ENCODE measurements around the gene KCNK15. TPM values are rescaled to one million over a fixed set of nuclear protein-coding genes. Genes with fewer than 3 reads are reported as not detected.

The KCNK15 gene
- total and polyA plus RNA-seq, 4 experiments from 2014 or later = not detected

GRCh38 chr20:44730441-44730840, 15.2 kb upstream of the KCNK15 start:
- intact Hi-C loops (cut with micrococcal nuclease) = no loop called here
- Histone ChIP-seq H3K36me3 (ENCODE audit: insufficient read depth, low read length) (no peaks in the 10 kb centered on the region), H3K27me3 (ENCODE audit: insufficient read depth, low read length) (no peaks in the 10 kb centered on the region), H3K27ac (ENCODE audit: low read depth, low read length) (no peak overlapping the region), H3K4me1 (ENCODE audit: insufficient read depth, low read length) (no peaks in the 10 kb centered on the region), H3K9me3 (ENCODE audit: control insufficient read depth in 1 of 2, low read length in 2 of 2) (no peaks in the 10 kb centered on the region), H3K4me3 (ENCODE audit: low read length in 2 of 2) (no peak overlapping the region)
- no peak for DNase-seq
- no peak overlapping the region for H3K4me3 Mint-ChIP-seq
- H3K27ac Mint-ChIP-seq = peak overlapping the region in 1 of 7 donors; percentile 44
- ChIA-PET CTCF (ENCODE audit: partially characterized antibody) (interaction anchor here (1.5 kb wide), 1 partner anchor 17 kb away, joined by 4 read pairs; no protein-coding TSS in a partner anchor), POLR2A (ENCODE audit: partially characterized antibody) (no interaction called here)
- no peaks in the 10 kb centered on the region for H3K27me3 Mint-ChIP-seq
- peaks cover 0 to 2% (median 0%) of the 10 kb centered on the region in 8 donors for H3K9me3 Mint-ChIP-seq
- peaks cover 0 to 6% (median 4%) of the 10 kb centered on the region in 4 donors for H3K4me1 Mint-ChIP-seq
- no peaks in the 10 kb centered on the region for H3K36me3 Mint-ChIP-seq

- Mint-ChIP-seq H3K36me3 (no peaks in the 10 kb centered on the region), H3K27ac (no peak overlapping the region), H3K27me3 (no peaks in the 10 kb centered on the region), H3K9me3 (peaks cover 0 to 2% (median 0%) of the 10 kb centered on the region in 8 donors), H3K4me3 (no peak overlapping the region), H3K4me1 (peaks cover 5 to 13% (median 11%) of the 10 kb centered on the region in 4 donors)
- H3K27me3 ChIP-seq (ENCODE audit: insufficient read depth, low read length) = no peaks in the 10 kb centered on the region
- H3K36me3 ChIP-seq (ENCODE audit: insufficient read depth, low read length) = no peaks in the 10 kb centered on the region
- no peak overlapping the region for H3K4me3 ChIP-seq (ENCODE audit: low read length in 2 of 2)
- no peak overlapping the region for H3K27ac ChIP-seq (ENCODE audit: low read depth, low read length)
- intact Hi-C loops (cut with micrococcal nuclease) = no loop called here
- ChIA-PET POLR2A (ENCODE audit: partially characterized antibody) (no interaction called here), CTCF (ENCODE audit: partially characterized antibody) (interaction anchor here (0.6 to 1.9 kb wide), 5 partner anchors 10 to 1048 kb away, joined by 3 to 5 read pairs (median 4); no protein-coding TSS in a partner anchor)
- H3K4me1 ChIP-seq (ENCODE audit: insufficient read depth, low read length) = no peaks in the 10 kb centered on the region
- no peak for DNase-seq
- no peaks in the 10 kb centered on the region for H3K9me3 ChIP-seq (ENCODE audit: control insufficient read depth in 1 of 2, low read length in 2 of 2)
Observed at GRCh38 chr20:44731657-44732056, 14.0 kb upstream of the KCNK15 start.

- Histone ChIP-seq H3K4me1 (ENCODE audit: insufficient read depth, low read length) (no peaks in the 10 kb centered on the region), H3K27ac (ENCODE audit: low read depth, low read length) (no peak overlapping the region), H3K9me3 (ENCODE audit: control insufficient read depth in 1 of 2, low read length in 2 of 2) (no peaks in the 10 kb centered on the region), H3K4me3 (ENCODE audit: low read length in 2 of 2) (no peak overlapping the region), H3K27me3 (ENCODE audit: insufficient read depth, low read length) (no peaks in the 10 kb centered on the region), H3K36me3 (ENCODE audit: insufficient read depth, low read length) (no peaks in the 10 kb centered on the region)
- Mint-ChIP-seq H3K4me3 (no peak overlapping the region), H3K4me1 (peaks cover 7 to 20% (median 14%) of the 10 kb centered on the region in 4 donors), H3K9me3 (peaks cover 0 to 2% (median 0%) of the 10 kb centered on the region in 8 donors), H3K27ac (no peak overlapping the region), H3K36me3 (no peaks in the 10 kb centered on the region), H3K27me3 (no peaks in the 10 kb centered on the region)
- intact Hi-C loops (cut with micrococcal nuclease) = no loop called here
- no peak for DNase-seq
- ChIA-PET CTCF (ENCODE audit: partially characterized antibody) (interaction anchor here (1.3 to 1.9 kb wide), 5 partner anchors 9 to 49 kb away, joined by 3 to 5 read pairs (median 4); no protein-coding TSS in a partner anchor), POLR2A (ENCODE audit: partially characterized antibody) (no interaction called here)
Observed at GRCh38 chr20:44732327-44732726, 13.3 kb upstream of the KCNK15 start.

- H3K27me3 Mint-ChIP-seq = no peaks in the 10 kb centered on the region
- H3K36me3 Mint-ChIP-seq = no peaks in the 10 kb centered on the region
- ChIA-PET CTCF (ENCODE audit: partially characterized antibody) (interaction anchor here (1.3 to 1.9 kb wide), 4 partner anchors 8 to 50 kb away, joined by 3 to 5 read pairs (median 4); no protein-coding TSS in a partner anchor), POLR2A (ENCODE audit: partially characterized antibody) (no interaction called here)
- no peaks in the 10 kb centered on the region for H3K36me3 ChIP-seq (ENCODE audit: insufficient read depth, low read length)
- DNase-seq = peak in 4 of 5 donors; percentile 45 to 58 (median 50)
- H3K4me3 ChIP-seq (ENCODE audit: low read length in 2 of 2) = no peak overlapping the region
- no peaks in the 10 kb centered on the region for H3K27me3 ChIP-seq (ENCODE audit: insufficient read depth, low read length)
- H3K9me3 Mint-ChIP-seq = peaks cover 0 to 2% (median 0%) of the 10 kb centered on the region in 8 donors
- no peak overlapping the region for H3K27ac ChIP-seq (ENCODE audit: low read depth, low read length)
- H3K4me1 Mint-ChIP-seq = peaks cover 7 to 23% (median 18%) of the 10 kb centered on the region in 4 donors
- no peaks in the 10 kb centered on the region for H3K9me3 ChIP-seq (ENCODE audit: control insufficient read depth in 1 of 2, low read length in 2 of 2)
- intact Hi-C loops (cut with micrococcal nuclease) = loop anchor here (1.0 kb wide), 2 partner anchors 48 to 349 kb away; no protein-coding TSS in a partner anchor
- peak overlapping the region in 1 of 7 donors; percentile 21 for H3K27ac Mint-ChIP-seq
- H3K4me1 ChIP-seq (ENCODE audit: insufficient read depth, low read length) = no peaks in the 10 kb centered on the region
- no peak overlapping the region for H3K4me3 Mint-ChIP-seq
Observed at GRCh38 chr20:44733341-44734069, 12.2 kb upstream of the KCNK15 start.

- H3K27ac Mint-ChIP-seq = no peak overlapping the region
- H3K4me3 Mint-ChIP-seq = no peak overlapping the region
- no peaks in the 10 kb centered on the region for H3K27me3 ChIP-seq (ENCODE audit: insufficient read depth, low read length)
- H3K4me3 ChIP-seq (ENCODE audit: low read length in 2 of 2) = no peak overlapping the region
- H3K9me3 Mint-ChIP-seq = peaks cover 0 to 2% (median 0%) of the 10 kb centered on the region in 8 donors
- intact Hi-C loops (cut with micrococcal nuclease) = no loop called here
- no peak overlapping the region for H3K27ac ChIP-seq (ENCODE audit: low read depth, low read length)
- no peaks in the 10 kb centered on the region for H3K4me1 ChIP-seq (ENCODE audit: insufficient read depth, low read length)
- POLR2A ChIA-PET (ENCODE audit: partially characterized antibody) = no interaction called here
- H3K27me3 Mint-ChIP-seq = no peaks in the 10 kb centered on the region
- H3K4me1 Mint-ChIP-seq = peaks cover 10 to 29% (median 22%) of the 10 kb centered on the region in 4 donors
- DNase-seq = no peak
- CTCF ChIA-PET (ENCODE audit: partially characterized antibody) = no interaction called here
- H3K9me3 ChIP-seq (ENCODE audit: control insufficient read depth in 1 of 2, low read length in 2 of 2) = no peaks in the 10 kb centered on the region
- H3K36me3 Mint-ChIP-seq = no peaks in the 10 kb centered on the region
- no peaks in the 10 kb centered on the region for H3K36me3 ChIP-seq (ENCODE audit: insufficient read depth, low read length)
Observed at GRCh38 chr20:44734938-44735337, 10.7 kb upstream of the KCNK15 start.

GRCh38 chr20:44735816-44736169, 9.9 kb upstream of the KCNK15 start:
- DNase-seq = no peak
- H3K9me3 Mint-ChIP-seq = peaks cover 0 to 2% (median 0%) of the 10 kb centered on the region in 8 donors
- Histone ChIP-seq H3K27ac (ENCODE audit: low read depth, low read length) (no peak overlapping the region), H3K36me3 (ENCODE audit: insufficient read depth, low read length) (no peaks in the 10 kb centered on the region), H3K27me3 (ENCODE audit: insufficient read depth, low read length) (no peaks in the 10 kb centered on the region), H3K4me1 (ENCODE audit: insufficient read depth, low read length) (no peaks in the 10 kb centered on the region), H3K9me3 (ENCODE audit: control insufficient read depth in 1 of 2, low read length in 2 of 2) (no peaks in the 10 kb centered on the region), H3K4me3 (ENCODE audit: low read length in 2 of 2) (no peak overlapping the region)
- intact Hi-C loops (cut with micrococcal nuclease) = loop anchor here (2.0 kb wide), 1 partner anchor 525 kb away; the partner anchor contains the start of gene OSER1
- H3K27ac Mint-ChIP-seq = peak overlapping the region in 2 of 7 donors; percentile 75 to 86
- no peaks in the 10 kb centered on the region for H3K36me3 Mint-ChIP-seq
- CTCF ChIA-PET (ENCODE audit: partially characterized antibody) = no interaction called here
- no peaks in the 10 kb centered on the region for H3K27me3 Mint-ChIP-seq
- peak overlapping the region in 1 of 8 donors; percentile 77 for H3K4me3 Mint-ChIP-seq
- POLR2A ChIA-PET (ENCODE audit: partially characterized antibody) = no interaction called here
- H3K4me1 Mint-ChIP-seq = peaks cover 10 to 29% (median 22%) of the 10 kb centered on the region in 4 donors

GRCh38 chr20:44736170-44737021, 9.3 kb upstream of the KCNK15 start:
- H3K27me3 ChIP-seq (ENCODE audit: insufficient read depth, low read length) = no peaks in the 10 kb centered on the region
- H3K36me3 Mint-ChIP-seq = no peaks in the 10 kb centered on the region
- no peaks in the 10 kb centered on the region for H3K36me3 ChIP-seq (ENCODE audit: insufficient read depth, low read length)
- peak overlapping the region in 6 of 8 donors; percentile 31 to 79 (median 53) for H3K4me3 Mint-ChIP-seq
- ChIA-PET CTCF (ENCODE audit: partially characterized antibody) (interaction anchor here (0.8 to 1.3 kb wide), 2 partner anchors 11 to 141 kb away, joined by 3 read pairs; no protein-coding TSS in a partner anchor), POLR2A (ENCODE audit: partially characterized antibody) (no interaction called here)
- intact Hi-C loops (cut with micrococcal nuclease) = loop anchor here (2.0 kb wide), 1 partner anchor 526 kb away; the partner anchor contains the start of gene OSER1
- H3K4me1 ChIP-seq (ENCODE audit: insufficient read depth, low read length) = no peaks in the 10 kb centered on the region
- peak overlapping the region in 5 of 7 donors; percentile 18 to 86 (median 68) for H3K27ac Mint-ChIP-seq
- no peaks in the 10 kb centered on the region for H3K9me3 ChIP-seq (ENCODE audit: control insufficient read depth in 1 of 2, low read length in 2 of 2)
- DNase-seq = peak in 4 of 5 donors; percentile 28 to 38 (median 33)
- H3K9me3 Mint-ChIP-seq = peaks cover 0 to 2% (median 0%) of the 10 kb centered on the region in 8 donors
- no peaks in the 10 kb centered on the region for H3K27me3 Mint-ChIP-seq
- no peak overlapping the region for H3K4me3 ChIP-seq (ENCODE audit: low read length in 2 of 2)
- no peak overlapping the region for H3K27ac ChIP-seq (ENCODE audit: low read depth, low read length)
- H3K4me1 Mint-ChIP-seq = peaks cover 10 to 29% (median 22%) of the 10 kb centered on the region in 4 donors
